Hematopoietic multipotent progenitor cell treated with erythropoietin and hydrocortisone succinate and interleukin-3 and kit ligand, for 6 days (in vitro differentiated cells): ENCODE data around the gene AMH.

Source experiments
- DNase-seq: peaks from one replicate; pipeline ENCODE4 v3.0.0-alpha.2; 2015

Gene AMH

GRCh38 chr19:2221918-2222317 is 27.2 kb upstream of the AMH start:
- no peak for DNase-seq

DNA sequence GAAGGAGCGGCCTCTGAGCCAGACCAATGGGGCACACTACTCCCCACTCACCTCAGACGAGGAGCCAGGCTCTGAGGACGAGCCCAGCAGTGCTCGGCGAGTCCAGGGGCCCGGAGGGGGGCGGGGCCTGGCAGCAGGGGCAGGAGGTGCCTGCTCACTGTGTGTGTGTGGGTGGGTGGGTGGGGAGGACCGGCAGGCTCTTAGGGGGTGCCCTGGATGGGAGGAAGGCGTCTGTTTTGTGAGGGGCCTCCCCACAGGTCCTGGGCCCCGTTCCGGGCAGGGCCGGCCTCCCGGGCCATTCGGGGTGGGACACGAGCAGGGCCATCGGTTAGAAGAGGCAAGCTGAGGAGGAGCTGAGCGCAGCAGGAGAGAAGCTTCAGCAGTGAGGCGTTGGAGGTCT is 25.7 kb upstream of the AMH start:
- DNase-seq, result no peak

DNA sequence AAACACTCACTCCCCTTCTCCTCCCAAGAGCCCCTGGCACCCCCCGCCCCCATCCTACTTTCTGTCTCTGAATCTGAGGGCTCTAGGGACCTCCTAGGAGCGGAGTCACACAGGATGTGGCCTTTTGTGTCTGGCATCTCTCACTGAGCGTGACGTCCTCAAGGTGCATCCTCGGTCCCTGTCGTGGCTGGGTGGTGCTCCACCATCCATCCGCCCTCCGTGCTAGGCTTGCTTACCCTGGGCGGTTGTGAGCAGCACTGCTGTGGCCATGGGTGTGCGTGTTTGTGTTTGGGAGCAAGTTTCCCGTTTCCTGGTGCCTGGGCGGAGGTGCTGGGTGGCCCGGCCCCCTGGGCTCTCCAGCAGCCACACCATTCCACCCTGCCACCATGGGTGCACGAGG is 25.2 kb upstream of the AMH start:
- no peak for DNase-seq

GRCh38 chr19:2224754-2225349 is 24.3 kb upstream of the AMH start:
- no peak for DNase-seq

DNA sequence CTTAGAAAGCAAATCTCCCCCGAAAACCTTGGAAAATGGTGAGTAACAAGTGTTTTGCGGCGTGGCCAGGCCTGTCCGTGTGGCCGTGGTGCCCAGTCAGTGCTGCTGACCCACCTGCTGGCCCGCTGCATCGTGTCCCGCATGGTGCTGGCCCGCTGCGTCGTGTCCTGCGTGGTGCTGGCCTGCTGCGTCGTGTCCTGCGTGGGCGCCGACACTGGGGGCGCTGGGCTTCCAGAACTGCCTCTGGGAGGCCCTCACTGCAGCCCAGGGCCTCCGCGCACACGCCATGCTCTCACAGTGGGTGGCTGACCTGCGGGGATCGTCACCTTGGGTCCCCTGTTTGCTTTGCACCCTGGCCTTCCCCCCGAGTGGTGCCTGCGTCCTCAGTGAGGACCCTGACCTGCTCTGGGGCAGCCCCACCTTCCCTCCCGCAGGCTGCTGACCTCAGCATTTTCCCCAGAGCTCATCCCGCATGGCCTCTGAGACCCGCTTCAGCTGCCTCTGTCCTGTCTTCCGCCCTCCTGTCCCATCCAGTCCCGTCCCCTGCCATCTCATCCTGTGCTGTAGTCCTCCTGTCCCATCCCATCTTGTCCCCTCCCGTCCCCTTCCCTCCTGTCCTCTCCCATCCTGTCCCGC is 23.6 kb upstream of the AMH start:
- DNase-seq, result no peak

GRCh38 chr19:2226051-2226839 is 22.9 kb upstream of the AMH start:
- no peak for DNase-seq

DNA sequence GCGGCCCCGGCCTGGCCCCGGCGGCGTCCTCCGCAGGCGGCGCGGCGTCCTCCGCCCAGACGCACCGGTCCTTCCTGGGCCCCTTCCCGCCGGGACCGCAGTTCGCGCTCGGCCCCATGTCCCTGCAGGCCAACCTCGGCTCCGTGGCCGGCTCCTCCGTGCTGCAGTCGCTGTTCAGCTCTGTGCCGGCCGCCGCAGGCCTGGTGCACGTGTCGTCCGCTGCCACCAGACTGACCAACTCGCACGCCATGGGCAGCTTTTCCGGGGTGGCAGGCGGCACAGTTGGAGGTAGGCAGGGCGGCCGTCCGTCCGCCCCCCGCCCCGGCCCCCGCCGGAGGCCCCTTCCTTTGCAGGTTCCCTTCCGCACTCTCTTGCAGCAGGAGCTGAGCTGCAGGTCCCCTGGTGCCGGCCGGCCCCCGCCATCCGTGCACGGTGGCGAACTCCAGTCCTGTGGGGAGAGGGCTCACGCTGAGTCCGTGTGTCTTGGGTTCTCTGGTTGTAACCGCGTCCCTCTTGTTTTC is 22.2 kb upstream of the AMH start:
- no peak for DNase-seq

GRCh38 chr19:2227415-2228156 is 21.5 kb upstream of the AMH start:
- no peak for DNase-seq

DNA sequence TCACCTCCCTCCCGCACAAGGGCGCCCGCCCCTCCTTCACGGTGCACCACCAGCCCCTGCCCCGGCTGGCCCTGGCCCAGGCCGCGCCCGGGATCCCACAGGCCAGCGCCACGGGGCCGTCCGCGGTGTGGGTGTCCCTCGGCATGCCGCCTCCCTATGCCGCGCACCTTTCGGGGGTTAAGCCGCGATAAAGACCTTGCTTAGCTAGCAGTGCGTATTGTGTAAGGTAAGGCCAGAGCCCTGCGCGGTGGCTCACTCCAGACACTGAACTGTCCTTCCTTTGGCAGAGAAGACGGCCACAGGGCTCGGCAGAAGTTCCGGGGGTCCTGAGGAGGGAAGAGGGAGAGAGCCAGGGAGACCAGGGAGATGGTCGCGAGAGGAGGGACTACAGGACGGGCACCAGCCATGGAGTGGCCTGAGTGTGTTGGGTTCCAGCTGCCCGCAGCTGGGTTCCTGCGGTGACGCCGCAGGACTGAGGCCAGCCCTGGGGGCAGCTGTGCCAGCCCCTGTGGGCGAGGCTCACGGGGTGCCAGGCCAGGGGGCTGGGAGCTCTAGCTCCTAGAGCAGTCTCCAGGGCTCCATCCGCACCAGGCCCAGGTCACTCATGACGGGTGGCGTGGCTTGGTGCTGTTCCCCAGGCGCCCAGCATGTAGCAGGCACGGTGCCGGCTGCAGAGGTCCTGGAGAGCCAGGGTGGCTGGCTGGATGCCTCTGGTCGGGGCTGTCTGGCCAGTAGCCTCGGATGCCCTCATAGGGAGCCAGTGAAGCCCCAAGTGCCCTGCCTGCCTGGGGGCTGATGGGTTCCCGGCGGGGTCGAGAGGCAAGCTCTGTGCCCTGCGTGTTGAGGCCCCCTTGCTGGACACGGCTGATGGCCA is 20.7 kb upstream of the AMH start:
- DNase-seq, result no peak

DNA sequence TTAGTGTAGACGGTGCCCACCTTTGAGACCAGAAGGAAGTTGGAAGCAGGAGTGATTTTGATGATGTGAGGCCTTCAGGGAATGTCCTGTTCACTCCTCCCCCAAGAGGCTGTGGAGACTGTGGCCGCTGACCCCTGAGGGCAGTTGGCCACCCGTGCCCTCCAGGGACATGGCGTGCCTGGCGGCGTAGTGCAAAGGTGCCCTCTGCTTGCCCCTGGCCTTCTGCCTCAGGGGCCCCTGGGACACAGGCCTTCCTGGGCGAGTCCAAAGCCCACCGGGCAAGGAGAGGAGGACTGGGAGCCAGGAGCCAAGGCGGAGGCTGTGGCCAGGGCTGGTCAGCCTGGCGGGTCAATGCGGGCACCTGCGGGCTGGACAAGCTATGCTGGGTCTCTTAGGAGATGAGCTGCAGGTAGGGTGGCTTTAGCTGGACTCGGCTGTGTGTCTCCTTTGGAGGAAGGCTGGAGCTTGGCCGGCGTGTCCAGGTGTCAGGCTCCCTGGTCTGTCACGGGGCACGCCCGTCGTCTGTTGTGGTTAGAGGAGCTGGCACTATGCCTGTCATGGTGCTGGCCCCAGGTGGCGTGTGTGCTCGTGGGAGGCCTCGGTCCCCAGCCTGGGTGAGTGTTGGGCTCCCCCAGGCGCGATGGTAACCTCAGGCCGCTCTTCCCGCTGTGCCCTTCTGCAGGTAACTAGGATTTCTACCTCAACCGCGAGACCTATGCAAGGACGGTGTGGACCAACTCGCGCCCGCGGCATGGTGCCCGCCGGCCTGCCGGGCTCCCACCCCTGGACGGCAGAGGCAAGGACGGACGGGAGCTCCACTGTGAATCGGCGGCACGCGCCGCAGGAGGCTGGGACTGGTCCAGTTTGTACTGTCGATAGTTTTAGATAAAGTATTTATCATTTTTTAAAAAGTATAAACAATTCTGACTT is 19.8 kb upstream of the AMH start:
- no peak for DNase-seq

DNA sequence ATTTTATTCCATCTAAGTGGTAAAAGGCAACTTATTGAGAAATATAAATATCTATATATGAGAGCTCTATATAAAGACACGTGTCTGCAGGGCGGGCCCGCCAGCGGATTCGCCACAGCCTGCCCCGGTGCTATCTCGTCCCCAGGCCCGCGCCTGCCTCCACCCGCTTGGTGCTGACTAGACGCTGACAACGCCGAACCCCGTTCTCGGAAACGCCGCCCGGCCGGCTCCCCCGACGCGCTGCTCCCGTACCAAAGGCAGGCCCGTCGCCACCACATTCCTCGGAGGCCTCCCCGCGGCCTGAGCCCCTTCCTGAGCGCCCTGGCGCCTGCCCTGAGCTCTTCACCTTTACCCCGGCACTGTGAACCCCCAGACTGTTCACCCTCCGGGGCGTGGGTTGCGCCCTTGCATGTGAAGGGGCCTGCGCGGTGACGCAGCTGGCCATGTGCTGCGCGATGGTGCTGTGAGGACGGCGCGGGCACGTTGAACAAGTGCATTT is 19.0 kb upstream of the AMH start:
- DNase-seq, result no peak

- DNase-seq, result no peak
Measured at GRCh38 chr19:2230807-2231533, 18.2 kb upstream of the AMH start.

GRCh38 chr19:2231621-2232221 is 17.4 kb upstream of the AMH start:
- DNase-seq, result peak; percentile 70

DNA sequence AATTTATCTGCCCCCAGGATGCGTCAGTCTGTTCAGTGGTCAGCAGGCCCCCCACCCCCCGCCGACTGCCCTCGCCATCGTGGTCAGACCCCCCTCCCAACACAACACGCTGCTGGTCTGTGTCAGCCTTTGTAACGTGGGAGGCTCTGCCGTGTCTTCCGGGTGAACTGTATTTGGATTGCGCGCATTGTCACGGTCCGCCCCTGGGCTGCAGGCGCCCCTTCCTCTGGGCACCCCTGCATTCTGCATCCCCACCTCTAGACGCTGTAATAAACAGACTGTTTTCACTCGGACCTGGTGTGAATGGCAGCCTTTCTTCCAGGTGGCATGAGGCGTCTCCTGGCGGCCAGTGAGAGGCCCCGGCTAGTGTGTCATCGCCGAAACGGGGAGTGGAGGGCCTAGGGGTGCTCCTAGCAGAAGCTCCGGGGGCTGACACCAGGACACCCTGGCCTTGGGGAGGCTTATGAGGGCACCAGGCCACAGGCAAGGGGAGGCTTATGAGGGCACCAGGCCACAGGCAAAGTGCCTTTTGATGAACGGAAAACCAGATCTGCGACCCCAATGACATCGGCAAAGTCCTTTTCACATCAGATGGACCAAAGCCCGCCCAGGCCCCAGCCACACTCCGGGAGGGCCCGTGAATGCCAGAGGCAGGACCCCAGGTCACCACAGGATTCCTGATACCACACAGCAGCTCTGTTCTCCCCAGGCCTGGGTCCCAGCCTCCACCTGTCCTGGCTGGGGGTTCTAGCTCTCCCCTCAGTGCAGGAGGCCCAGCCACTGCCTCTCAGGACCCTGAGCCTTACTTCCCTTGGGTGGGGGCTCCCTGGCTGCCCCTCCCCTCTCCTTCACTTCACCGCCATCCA is 16.6 kb upstream of the AMH start:
- DNase-seq, result no peak

DNA sequence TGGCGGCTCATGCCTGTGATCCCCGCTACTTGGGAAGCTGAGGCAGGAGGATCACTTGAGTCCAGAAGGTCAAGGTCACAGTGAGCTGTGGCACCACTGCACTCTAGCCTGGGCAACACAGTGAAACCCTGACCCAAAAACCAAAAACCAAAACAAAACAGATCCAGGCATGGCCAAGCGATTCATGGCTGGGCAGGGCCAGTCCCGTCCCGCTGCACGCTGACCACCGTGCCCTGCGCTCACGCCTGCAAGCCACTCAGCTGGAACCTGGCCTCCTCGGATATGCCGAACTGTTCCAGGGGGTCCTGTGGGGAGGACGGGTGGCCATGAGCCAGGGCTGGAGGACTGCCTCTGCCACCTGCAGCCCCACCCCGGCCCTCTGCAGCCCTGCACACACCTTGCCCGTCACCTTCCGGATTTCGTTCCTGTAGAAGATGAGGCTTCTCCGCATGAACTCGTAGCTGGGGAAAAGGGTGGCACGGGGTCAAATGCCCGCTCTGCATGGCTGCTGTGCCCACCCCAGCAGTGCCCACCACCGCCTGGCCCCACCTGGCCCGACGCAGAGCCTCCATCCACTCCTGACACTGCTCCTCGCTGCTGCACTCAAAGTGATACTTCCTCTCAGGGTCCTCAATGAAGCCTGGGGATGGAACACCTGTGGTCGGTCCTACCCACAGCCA is 15.4 kb upstream of the AMH start:
- no peak for DNase-seq

GRCh38 chr19:2234996-2235380 is 14.1 kb upstream of the AMH start:
- DNase-seq, result no peak

DNA sequence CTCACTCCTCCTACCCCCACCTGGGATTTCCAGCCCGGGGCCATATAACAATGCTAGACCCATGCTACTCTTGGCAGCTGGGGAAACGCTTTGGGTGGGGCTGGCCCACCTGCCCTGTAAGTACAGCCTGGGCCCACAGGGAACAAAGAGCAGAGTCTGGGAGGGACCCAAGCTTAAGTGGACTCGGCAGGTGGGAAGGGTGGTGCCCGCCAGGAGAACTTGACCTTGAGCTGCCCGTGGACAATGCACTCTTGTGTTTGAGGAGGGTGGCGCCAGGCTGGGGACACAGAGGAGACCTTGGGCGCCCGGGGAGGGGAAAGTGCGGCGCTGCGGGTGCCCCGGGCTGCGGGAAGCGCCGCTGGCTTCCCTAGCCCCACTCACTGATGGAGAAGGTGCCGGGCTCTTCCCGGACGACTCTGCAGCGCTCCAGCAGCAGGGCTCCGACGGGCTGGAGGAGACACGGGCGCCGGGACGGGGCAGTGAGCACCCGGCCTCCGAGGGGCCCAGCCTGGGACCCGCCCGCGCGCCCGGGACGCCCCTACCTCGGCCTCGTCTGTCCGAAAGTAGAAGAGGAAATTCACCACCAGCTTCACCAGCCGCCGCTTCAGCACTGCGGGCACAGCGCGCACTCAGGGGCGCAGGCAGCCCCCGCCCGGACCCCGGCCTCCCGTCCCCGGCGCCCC is 13.6 kb upstream of the AMH start:
- no peak for DNase-seq

DNA sequence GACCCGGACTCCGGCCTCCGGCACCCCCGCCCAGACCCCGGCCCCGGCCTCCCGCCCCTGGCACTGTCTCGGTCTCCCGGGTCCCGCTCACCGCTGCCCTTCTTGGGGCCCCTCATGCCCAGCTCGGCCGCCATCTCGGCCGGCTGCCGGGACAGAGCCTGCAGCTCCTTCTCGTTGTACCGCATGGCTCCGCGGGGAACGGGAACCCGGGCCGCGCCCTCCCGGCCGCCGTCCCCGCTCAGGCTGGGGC is 13.1 kb upstream of the AMH start:
- no peak for DNase-seq
